ENCODE results near the gene EFCAB6.

DNA sequence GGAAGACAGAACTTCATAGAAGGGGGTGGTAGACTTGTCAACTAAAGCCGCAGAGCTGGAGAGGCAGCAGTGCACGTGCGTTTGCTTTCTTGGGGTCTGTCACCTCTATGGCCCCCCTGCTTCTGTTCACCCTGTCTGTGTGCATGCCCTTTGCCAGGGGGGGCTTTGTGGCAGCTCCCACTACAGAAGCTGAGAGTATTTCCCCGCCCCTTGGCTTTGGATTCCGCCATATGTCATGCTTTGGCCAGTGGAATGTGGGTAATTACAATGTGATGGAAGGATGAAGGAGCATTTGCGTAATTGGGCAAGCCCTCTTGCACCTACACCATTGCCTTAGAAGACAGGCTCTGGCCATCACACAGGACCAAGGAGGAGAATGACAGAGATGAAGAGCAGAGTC, 247.2 kb downstream of the EFCAB6 start:
- no peak for TF ChIP-seq EZH2phosphoT487 (IDR thresholded peaks at IDR 0.05; ENCODE audit: borderline replicate concordance)
- TF ChIP-seq, protein P1, sequence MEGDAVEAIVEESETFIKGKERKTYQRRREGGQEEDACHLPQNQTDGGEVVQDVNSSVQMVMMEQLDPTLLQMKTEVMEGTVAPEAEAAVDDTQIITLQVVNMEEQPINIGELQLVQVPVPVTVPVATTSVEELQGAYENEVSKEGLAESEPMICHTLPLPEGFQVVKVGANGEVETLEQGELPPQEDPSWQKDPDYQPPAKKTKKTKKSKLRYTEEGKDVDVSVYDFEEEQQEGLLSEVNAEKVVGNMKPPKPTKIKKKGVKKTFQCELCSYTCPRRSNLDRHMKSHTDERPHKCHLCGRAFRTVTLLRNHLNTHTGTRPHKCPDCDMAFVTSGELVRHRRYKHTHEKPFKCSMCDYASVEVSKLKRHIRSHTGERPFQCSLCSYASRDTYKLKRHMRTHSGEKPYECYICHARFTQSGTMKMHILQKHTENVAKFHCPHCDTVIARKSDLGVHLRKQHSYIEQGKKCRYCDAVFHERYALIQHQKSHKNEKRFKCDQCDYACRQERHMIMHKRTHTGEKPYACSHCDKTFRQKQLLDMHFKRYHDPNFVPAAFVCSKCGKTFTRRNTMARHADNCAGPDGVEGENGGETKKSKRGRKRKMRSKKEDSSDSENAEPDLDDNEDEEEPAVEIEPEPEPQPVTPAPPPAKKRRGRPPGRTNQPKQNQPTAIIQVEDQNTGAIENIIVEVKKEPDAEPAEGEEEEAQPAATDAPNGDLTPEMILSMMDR (conservative IDR thresholded peaks at IDR 0.05; ENCODE audit: low read length) = no peak
